Effector CD4-positive, alpha-beta T cell (primary cell): Measurements from ENCODE around the gene ABCB8.

ENCODE experiments used
- DNase-seq: peaks from one replicate; pipeline ENCODE4 v3.0.0-alpha.2; 2020

The ABCB8 gene

DNA sequence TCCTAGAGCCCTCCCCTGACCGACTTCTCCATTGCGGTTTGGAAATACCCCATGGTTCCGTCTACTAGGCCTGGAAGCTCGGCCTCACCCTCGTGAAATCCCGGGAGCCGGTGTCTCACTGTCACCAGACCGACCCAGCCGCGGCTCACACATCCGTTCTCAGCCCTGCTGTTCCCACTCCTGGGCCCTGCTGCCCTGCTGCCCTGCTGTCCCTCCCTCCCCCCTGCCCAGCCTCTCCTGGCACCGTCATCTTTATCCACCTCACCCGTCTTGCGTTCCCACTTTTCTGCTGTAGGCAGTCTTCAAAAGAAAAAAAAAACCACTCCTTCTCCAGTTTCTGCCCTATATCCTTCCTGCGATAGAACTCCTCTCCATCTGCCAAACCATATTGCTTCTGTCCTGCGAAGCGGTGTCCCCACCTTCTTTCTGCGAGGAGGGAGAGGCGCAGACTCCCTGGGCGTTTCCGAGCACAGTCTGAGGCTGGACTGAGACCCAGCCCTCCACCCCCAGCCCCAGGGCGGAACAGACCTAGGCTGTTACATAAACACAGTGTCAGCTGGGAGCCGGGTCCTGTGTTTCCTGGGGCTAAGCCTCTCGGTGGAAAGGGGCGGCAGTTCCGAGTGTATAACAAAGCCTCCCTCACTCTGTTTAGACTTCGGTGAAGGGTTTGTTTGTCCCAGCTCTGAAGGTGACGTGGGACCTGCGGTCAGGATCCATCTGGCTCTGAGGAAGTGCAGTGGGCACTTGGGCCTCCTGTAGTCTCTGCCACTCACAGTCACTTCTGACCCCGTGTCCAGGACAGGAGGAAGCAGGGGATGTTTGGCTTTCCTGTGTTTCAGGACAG lies 60.8 kb downstream of the ABCB8 start:
- DNase-seq = no peak

DNA sequence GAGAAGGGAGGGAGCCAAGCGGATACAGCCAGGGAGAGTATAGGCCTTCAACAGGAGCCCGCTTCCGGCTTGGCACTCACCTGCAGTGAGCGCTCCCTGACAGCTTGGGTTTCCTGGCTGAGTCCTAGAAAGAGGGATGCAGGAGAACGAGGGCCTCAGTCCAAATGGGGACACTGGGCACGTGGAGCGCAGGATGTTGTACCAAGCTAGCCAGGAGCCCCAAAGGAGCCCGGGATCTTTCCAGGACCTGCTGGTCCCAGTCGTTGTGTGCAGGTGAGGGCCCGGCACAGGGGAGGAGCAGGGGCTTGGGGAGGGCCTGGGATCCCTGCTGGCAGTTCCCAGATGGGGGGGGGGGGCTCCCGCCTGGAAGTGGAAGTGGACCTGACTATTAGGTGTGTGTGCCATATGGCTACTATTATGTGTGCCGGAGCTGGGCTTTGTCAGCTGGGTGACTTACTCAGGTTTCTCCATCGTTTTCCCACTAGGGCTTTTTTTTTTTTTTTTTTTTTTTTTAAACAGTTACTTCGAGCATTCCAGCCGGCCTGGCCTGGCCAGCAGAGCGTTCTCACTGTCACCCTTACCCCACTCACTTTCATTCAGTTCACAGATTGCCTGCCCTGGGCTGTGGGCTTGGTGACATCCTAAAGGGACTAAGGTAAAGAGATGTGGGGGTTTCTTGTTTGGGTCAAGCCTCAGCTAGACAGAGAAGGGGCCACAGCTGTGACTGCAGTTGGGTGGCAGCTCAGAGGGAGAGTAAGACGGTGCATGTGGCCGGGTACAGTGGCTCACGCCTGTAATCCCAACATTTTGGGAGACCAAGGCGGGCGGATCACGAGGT lies 61.9 kb downstream of the ABCB8 start:
- DNase-seq = no peak

DNA sequence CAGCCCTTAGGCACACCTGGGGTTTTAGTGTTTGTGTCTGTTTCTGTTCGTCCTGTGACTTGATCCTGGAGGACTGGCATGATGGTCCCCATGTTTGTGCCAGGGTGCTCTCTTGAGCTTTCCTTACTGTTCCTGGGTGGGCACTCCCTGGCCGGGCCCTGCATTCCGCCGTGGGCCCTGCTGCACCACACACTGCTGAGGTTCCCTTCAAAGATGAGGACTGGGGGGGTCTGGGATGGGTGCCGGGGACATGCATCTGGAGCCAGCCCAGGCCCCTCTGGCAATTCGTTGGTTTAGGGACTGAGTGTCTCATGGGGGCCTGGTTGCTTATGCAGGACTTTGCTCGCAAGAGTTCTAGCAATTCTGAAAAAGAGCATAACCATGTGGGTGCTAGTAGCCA lies 62.8 kb downstream of the ABCB8 start:
- DNase-seq = no peak

DNA sequence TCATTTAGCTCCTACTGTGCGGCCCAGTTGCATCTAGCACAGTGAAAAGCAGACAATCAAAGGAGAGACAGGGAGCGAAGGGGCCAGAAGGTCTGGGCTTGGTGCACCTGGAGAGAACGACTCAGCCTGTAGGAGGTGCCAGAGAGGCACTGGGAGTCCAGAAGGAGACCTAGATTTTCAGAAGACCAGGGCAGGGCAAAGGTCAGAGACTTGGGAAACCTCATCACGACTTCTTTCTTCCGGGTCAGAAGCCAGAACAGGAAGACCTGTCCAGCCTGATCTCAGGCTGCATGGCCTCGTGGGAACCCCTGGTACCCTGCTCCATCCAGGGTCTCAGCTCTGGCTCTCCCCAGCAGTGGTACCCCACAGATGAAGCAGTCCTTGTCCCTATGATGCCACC lies 63.2 kb downstream of the ABCB8 start:
- no peak for DNase-seq

DNA sequence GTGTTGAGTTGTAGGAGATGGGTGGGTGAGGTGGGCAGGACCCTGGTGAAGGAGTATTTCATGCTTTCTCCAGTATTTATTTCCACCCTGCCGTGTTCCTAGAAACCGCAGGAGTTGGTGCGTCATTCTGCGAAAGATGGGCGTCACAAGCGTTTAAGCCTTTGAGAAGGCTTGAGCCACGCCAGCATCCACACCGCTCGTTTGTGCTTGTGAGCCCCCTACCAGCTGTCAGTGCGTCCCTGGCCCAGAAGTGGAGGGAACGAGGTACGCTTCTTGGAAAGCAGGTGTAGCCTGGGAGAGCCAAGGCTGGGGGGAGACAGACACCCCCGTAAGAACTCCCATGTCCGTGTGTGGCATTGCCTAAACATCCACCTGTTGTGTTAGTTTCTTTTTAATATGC lies 63.7 kb downstream of the ABCB8 start:
- DNase-seq = no peak

DNA sequence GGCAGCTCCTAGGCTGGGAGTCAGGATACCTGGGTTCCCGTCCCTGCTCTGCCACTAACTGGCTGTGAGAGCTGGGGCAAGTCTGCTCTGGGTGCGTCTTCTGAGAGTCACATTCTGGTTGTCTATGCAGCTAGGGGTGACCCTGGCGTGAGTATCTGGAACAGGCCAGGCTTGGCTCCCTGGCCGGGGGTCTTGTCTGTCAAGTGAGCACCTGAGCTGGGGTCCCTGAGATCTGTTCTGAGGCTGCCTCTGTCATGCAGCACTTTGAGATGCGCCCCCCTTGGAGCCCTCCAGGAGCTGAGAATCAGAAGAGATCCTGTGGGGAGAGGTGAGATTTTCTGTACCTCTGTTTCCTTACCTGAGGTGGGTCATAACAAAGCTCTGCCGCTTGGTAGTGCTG lies 65.5 kb downstream of the ABCB8 start:
- no peak for DNase-seq

DNA sequence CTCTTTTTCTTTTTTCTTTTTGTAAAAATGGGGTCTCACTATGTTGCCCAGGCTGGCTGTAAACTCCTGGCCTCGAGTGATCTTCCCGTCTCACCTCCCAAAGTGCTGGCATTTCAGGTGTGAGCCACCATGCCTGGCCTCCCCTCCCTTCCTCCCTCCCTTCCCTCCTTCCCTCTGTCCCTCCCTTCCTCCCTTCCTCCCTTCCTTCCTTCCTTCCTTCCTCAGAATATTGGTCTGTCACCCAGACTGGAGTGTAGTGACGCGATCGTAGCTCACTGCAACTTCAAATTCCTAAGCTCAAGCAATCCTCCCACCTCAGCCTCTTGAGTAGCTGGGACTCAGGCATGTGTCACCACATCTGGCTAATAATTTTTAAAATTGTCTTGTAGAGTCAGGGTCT lies 66.4 kb downstream of the ABCB8 start:
- DNase-seq = no peak

DNA sequence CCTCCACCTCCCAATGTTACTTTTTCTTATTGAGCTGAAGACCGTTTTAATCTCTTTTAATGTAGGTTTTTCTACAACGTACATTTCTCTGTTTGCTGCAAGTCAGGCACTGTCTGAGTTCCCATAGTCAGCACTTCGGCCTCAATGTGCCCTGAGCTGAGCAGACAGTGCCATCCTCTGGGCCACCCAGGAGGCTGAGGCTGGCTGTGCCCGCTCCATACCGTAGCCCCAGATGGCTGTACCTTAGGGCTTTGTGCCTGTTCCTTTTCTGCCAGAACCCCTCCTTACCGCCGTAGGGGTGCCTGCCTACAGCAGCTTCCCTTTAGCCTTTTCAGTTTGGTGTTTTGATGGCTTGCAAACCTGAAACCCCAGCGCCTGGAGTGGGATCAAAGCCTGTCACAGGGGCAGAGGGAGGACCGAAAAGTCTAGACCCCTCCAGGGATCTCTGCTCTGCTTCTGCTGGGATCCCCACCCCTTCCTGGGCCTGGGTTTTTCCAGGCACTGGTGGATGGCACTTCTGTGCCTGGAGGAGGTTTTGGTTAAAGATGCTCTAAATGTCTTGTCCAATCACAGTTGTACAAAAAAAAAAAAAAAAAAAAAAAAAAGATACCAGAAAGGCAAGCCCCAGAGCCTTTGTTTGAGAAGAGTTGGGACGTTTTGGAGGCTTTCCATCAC lies 67.0 kb downstream of the ABCB8 start:
- DNase-seq = no peak

DNA sequence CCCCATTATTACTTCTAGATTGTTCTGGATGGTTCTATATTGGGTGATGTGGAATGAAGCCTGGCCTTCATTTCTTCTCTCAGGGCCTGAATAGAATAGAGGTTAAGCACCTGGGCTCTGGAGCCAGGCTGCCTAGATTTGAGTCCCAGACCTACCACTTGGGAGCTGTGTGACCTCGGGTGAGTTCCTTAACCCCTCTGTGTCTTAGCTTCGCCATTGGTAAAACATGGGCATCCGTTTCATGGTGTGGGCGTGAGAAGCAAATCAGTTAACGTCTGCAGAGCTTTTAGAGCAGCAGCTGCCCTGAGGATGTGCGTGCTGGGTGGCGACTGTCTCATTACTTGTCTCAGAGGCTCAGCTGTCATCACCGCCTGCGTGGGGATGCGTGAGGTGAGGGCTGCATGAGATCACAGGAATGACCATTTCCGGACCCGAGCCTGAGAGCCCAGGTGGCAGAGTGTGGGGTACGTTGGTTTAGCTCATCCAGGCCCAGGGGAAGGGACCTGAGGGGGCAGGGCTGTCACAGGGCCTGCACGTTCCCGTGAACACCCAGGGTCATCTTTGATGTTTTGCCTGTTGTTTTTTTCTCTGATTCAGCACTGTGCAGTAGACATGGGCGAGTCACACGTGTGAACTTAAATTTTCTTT lies 67.7 kb downstream of the ABCB8 start:
- DNase-seq = no peak
